ENCODE measurements around the gene ST3GAL5.

ST3GAL5 gene

GRCh38 chr2:85866165-85866659 is 22.6 kb downstream of the ST3GAL5 start:
- DNase-seq (ENCODE audit: low read depth in 2 of 2): no peak

GRCh38 chr2:85865539-85866164 is 23.1 kb downstream of the ST3GAL5 start:
- no peak for DNase-seq (ENCODE audit: low read depth in 2 of 2)

DNA sequence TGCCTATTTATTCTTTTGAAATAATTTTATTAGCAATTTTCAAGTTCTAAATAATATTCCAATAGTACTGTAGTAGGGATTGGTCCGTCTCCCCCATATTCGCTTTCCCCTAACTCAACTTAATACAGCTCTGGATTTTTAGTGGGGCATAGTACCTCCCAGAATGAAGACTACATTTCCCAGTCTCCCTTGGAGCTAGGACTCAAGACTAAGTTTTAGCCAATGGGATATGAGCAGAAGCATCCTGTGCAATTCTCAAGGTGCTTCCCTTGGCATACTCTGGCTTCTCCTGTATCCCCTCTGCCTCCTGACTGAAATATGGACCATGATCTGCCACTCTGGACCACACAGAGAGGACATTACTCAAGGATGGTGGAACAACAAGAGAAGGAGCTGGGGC is 24.1 kb downstream of the ST3GAL5 start:
- DNase-seq (ENCODE audit: low read depth in 2 of 2): no peak

DNA sequence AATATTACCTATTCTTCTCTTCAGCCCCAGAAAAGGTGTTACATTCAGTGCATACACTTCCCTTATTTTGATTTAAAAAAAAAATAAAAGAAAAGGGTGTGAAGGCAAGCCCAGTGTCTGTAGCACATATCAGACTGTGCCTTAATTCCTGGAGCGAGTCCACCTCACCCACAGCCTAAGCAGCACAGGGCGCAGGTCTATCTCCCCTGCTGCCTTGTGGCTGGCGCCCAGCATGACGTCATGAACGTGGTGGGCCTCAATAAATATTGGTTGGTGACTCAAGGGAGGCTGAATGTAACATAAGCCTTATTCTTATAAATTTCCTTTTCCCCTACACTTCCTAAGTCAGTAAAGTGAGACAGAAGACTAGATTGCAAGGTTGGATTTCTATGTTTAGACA is 26.4 kb downstream of the ST3GAL5 start:
- DNase-seq (ENCODE audit: low read depth in 2 of 2): peak in 1 of 2 donors; percentile 49

GRCh38 chr2:85861650-85862049 is 27.1 kb downstream of the ST3GAL5 start:
- no peak for DNase-seq (ENCODE audit: low read depth in 2 of 2)

DNA sequence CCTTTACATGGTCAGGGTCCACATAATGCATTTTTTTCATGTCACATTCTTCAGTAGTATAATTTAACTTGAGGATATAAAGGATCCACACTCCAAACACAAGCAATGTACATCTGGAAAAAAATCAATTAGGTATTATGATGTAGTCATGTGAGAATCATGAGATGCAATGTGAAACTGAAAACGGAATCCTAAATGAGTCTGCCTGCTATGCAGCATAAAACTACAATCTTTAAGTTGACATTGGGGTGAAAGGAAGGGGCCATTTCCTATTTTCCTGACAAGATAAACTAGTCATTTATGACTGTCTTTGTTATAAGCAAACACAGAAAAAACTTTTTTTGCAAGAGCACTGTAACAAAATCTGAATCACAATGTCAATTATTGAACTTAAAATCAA is 27.6 kb downstream of the ST3GAL5 start:
- no peak for DNase-seq (ENCODE audit: low read depth in 2 of 2)

- DNase-seq (ENCODE audit: low read depth in 2 of 2): no peak
These were observed 29.9 kb downstream of the ST3GAL5 start for GRCh38 chr2:85858841-85859240.

- DNase-seq (ENCODE audit: low read depth in 2 of 2): no peak
These were observed 33.9 kb downstream of the ST3GAL5 start for GRCh38 chr2:85854897-85855296.

DNA sequence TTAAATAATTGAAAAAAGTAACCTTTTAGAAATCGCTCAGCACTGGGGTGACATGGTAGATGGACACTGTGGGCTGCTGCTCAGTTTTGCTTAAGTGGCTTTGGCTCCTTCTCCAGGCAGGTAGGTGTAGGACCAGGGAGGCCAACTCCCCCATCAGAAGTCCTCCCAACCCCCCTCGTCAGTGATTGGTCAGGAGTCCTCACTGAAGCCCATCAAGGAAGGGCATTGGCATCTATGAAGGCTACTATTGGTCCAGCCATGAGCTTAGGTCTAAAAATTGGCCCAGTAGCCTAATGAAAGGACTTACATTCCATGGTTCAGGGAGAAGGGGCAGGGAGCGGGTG is 34.7 kb downstream of the ST3GAL5 start:
- no peak for DNase-seq (ENCODE audit: low read depth in 2 of 2)

DNA sequence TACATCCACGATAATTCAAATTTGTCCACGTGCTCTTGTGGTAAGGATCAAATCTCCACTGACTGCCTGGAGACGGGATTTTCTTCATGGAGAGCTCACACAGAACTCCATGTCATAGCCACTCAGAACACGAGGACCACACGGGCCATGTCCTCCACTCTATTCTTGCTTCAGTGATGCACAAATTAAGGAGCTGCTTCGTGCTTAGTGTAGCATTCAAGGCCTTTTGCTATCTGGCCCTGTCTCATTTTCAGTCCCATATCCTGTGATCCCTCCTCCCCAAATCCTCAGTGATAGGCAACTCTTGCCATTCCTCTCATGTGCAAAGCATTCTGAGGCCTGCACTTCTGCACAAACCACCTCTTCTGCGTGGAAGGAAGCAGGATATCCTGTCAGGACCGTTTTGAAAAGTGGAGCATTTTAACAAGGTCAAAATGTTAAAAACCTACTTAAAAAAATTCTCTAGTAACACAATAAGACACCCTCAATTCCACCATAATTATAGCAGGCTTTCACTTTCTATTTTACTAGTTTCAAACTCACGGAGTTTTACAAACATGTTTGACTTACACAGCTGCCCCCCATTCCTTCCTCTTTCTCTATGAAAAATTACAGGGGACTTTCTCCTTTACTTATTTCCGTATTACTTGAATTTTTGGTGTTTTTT is 35.2 kb downstream of the ST3GAL5 start:
- DNase-seq (ENCODE audit: low read depth in 2 of 2): no peak

GRCh38 chr2:85852937-85853498 is 35.8 kb downstream of the ST3GAL5 start:
- DNase-seq (ENCODE audit: low read depth in 2 of 2): peak; percentile 39 to 44

DNA sequence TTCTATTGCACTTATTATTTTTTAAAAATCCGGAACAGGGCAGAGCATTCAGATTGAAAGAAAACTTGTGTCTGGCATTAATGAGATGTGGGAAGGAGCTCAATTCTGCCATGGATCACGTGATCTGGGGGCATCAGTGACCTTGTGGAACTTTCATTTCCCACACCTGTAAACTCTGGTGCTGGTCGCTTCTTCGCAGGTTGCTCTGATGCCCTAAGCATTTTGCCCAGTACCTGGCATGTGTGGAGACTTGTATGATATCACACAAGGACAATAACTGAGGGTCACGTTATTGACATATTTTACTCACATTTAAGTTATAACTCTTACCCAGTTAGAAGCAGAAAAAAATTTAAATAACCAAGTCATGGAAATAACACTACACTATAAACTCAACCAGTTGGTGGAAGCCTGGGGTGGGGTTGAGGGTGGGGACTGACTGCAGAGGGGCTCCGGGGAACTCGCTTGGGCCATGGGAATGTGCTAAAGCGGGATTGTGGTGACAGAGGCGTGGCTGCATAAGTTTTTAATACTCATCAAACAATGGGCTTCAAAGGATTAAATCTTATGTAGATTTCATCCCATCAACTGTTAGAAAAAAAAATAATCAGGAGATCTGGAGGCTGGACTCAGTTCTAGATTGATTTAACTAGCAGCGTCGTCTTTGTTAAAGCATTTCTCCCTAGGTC is 36.5 kb downstream of the ST3GAL5 start:
- no peak for DNase-seq (ENCODE audit: low read depth in 2 of 2)

GRCh38 chr2:85851253-85852151 is 37.3 kb downstream of the ST3GAL5 start:
- no peak for DNase-seq (ENCODE audit: low read depth in 2 of 2)

GRCh38 chr2:85850451-85850850 is 38.3 kb downstream of the ST3GAL5 start:
- DNase-seq (ENCODE audit: low read depth in 2 of 2): no peak

DNA sequence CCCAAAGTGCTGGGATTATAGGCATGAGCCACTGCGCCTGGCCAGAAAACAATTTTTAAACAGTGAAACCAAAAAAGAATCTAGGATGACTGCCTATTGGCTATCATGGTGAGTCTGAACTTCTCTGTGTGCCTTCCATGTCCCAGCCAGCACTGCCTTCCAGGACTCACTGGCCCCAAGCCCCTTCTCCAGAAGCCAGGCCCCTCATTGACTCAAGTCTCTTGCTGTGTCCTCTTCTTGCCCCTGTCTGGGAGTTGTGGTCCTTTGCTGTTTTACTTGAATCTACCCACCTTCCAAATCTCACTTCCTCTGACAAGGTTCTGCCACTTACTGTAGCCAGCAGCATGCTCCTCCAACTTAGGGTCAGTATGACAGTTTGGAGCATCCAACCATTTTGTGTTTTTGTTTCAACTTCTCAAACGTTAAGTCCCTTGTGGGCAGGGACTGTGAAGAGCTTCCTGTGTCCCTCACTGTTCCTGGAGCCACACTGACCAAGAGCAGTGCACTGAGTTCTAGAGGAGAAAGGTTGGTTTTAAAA is 41.7 kb downstream of the ST3GAL5 start:
- DNase-seq (ENCODE audit: low read depth in 2 of 2): no peak

DNA sequence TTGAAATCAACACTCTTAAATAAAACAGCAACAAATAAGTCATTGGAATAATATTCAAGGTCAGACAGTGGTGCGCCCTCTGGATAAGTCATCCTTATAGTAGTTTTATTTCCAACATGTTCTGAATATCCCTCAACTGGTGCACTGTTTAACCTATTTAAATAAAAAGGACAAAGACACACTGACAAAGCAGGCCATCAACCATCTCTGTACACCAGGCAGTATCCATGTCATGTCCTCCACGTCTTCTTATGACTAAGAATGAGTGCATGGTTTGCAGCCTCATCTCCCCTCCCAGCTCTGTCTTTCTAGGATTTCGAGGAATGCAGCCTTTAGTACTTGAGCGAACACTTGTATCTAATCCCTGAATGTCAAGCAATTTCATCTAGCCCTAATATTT is 42.4 kb downstream of the ST3GAL5 start:
- no peak for DNase-seq (ENCODE audit: low read depth in 2 of 2)

DNA sequence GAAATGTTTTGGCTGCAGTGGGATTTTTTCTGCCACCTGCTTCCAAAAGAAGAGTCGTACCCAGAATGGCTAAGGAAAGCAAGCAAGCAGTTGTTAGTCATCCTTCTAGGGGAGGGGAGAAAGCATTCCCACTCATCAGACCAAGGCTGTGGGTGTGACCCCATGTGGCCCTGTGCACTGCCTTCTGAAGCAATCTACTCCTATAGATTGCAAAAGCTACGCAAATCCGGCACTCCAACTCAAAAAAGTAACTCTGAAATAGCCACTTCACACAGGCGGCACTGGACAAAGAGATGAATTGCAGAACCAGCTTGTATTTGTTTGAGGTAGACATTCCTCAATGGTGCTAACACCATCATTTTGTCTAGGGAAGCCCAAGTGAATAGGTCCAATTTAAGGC is 44.3 kb downstream of the ST3GAL5 start:
- DNase-seq (ENCODE audit: low read depth in 2 of 2): no peak

- DNase-seq (ENCODE audit: low read depth in 2 of 2): peak in 1 of 2 donors; percentile 19
These were observed 45.2 kb downstream of the ST3GAL5 start for GRCh38 chr2:85843543-85843942.

DNA sequence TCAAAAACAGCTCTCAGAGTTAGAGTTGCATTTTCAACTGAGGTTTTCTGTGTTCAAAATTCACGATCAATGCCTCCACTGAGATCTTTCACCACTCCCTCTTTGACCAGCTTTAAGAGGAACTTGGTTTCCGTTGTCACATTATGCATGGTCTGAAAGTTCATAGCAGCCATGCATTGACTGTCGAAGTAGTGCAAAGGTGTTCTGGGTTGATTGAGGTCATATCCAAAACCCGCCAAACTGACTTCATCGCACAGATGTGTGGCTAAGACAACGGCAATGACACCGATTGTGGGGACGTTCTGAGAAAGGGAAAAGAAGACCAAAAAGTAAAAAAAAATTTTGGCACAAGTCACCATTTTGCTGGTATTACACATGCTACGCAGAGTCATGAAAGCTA is 48.7 kb downstream of the ST3GAL5 start:
- DNase-seq (ENCODE audit: low read depth in 2 of 2): no peak

GRCh38 chr2:85839461-85839860 is 49.3 kb downstream of the ST3GAL5 start:
- no peak for DNase-seq (ENCODE audit: low read depth in 2 of 2)

DNA sequence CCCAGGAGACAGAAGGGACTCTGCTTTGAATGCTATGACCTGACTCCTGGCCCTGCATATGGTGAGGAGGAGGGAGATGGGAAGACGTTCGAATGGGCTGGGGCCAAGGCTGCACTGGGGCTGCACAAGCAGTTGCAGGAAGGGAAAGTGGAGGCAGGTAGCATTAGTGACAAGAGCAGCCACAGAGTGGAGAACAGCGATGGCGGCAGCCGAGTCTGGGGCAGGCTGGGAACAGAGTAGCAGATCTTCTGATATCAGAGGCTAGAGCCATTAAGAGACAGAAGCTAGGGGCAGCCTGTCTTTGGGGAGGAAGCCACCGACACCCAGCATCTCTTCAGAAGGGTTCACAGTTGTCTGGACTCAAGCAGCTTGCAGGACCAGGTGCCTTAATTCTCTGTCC is 50.1 kb downstream of the ST3GAL5 start:
- DNase-seq (ENCODE audit: low read depth in 2 of 2): no peak
